ENCODE results near the gene SFTPD. TPM values are rescaled to one million over a fixed set of nuclear protein-coding genes. Genes with fewer than 3 reads are reported as not detected.

SFTPD gene
- polyA plus RNA-seq, 1 of the 3 experiments (the other 2 are of a cell fraction), result 0.03 TPM

- ChIA-PET CTCF (interaction anchor here (0.6 to 1.1 kb wide), 3 partner anchors 14 to 152 kb away, joined by 3 to 4 read pairs (median 3); partner anchors contain the start of gene PLAC9), POLR2A (no interaction called here)
- H2AFZ ChIP-seq (ENCODE audit: low read depth), result no peak overlapping the region
- no peaks in the 10 kb centered on the region for H3K9me2 ChIP-seq
- WGBS (ENCODE audit: low lambda C conversion rate), result 92% methylated on average over 3 of the region's 3 CpGs
- H3K4me3 ChIP-seq (ENCODE audit: low read depth in 2 of 2, low read length in 1 of 2), result no peak overlapping the region
- H3F3A ChIP-seq (replicated peaks; ENCODE audit: insufficient read depth), result no peaks in the 10 kb centered on the region
- DNase-seq, result no peak
- no peaks in the 10 kb centered on the region for H3K36me3 ChIP-seq (replicated peaks in 1 of 2; ENCODE audit: control insufficient read depth in 1 of 2, insufficient read depth in 2 of 2, low read length in 1 of 2)
- H4K20me1 ChIP-seq (ENCODE audit: insufficient read depth), result no peaks in the 10 kb centered on the region
- peaks cover 8% of the 10 kb centered on the region; the same call in 1 of the 2 replicates for H3K27me3 ChIP-seq (ENCODE audit: insufficient read depth)
- no peak overlapping the region for H3K9ac ChIP-seq
- no peak overlapping the region for H3K4me2 ChIP-seq
- H3K4me1 ChIP-seq (ENCODE audit: control insufficient read depth in 1 of 2, insufficient read depth in 2 of 2, low read depth in 1 of 2, low read length in 1 of 2), result no peaks in the 10 kb centered on the region; a peak in 1 of 4 replicates
- TF ChIP-seq ELF1 (IDR thresholded peaks at IDR 0.05) (no peak), MAX (IDR thresholded peaks at IDR 0.05; ENCODE audit: low read depth) (no peak), NRF1 (IDR thresholded peaks at IDR 0.05; ENCODE audit: low read depth, low read length) (no peak), ZBTB33 (IDR thresholded peaks at IDR 0.05; ENCODE audit: borderline replicate concordance, low read depth) (no peak), PBX3 (IDR thresholded peaks at IDR 0.05) (no peak), FOXJ3 (CRISPR knock-in tag; IDR thresholded peaks at IDR 0.05) (no peak), RXRA (IDR thresholded peaks at IDR 0.05; ENCODE audit: borderline replicate concordance, low read depth) (no peak), RCOR1 (IDR thresholded peaks at IDR 0.05; ENCODE audit: low read length) (no peak), EP300 (IDR thresholded peaks at IDR 0.05; ENCODE audit: borderline replicate concordance in 1 of 2, low read depth in 1 of 2, low read length in 1 of 2) (no peak)
- H3K9me3 ChIP-seq, result no peaks in the 10 kb centered on the region
- H3K27ac ChIP-seq (ENCODE audit: low read depth in 2 of 2, low read length in 1 of 2), result no peak overlapping the region
- no peaks in the 10 kb centered on the region for H3K79me2 ChIP-seq (ENCODE audit: insufficient read depth)
Measured at GRCh38 chr10:79980711-79981110, 31.8 kb upstream of the SFTPD start.

GRCh38 chr10:79979976-79980687 is 31.2 kb upstream of the SFTPD start:
- POLR2A ChIA-PET, result no interaction called here
- Histone ChIP-seq H3K9me2 (no peaks in the 10 kb centered on the region), H3K79me2 (ENCODE audit: insufficient read depth) (no peaks in the 10 kb centered on the region), H3K27me3 (ENCODE audit: insufficient read depth) (peaks cover 8% of the 10 kb centered on the region; the same call in 1 of the 2 replicates), H3K4me3 (ENCODE audit: low read depth in 2 of 2, low read length in 1 of 2) (no peak overlapping the region), H3K36me3 (replicated peaks in 1 of 2; ENCODE audit: control insufficient read depth in 1 of 2, insufficient read depth in 2 of 2, low read length in 1 of 2) (no peaks in the 10 kb centered on the region), H3K4me2 (no peak overlapping the region), H2AFZ (ENCODE audit: low read depth) (no peak overlapping the region), H3F3A (replicated peaks; ENCODE audit: insufficient read depth) (no peaks in the 10 kb centered on the region), H3K9me3 (no peaks in the 10 kb centered on the region), H4K20me1 (ENCODE audit: insufficient read depth) (no peaks in the 10 kb centered on the region), H3K4me1 (ENCODE audit: control insufficient read depth in 1 of 2, insufficient read depth in 2 of 2, low read depth in 1 of 2, low read length in 1 of 2) (no peaks in the 10 kb centered on the region; a peak in 1 of 4 replicates), H3K9ac (no peak overlapping the region), H3K27ac (ENCODE audit: low read depth in 2 of 2, low read length in 1 of 2) (no peak overlapping the region)
- no peak for DNase-seq
- CTCF ChIA-PET, result no interaction called here
- TF ChIP-seq CHD2 (IDR thresholded peaks at IDR 0.05; ENCODE audit: low read length, partially characterized antibody) (no peak), FOXJ3 (CRISPR knock-in tag; IDR thresholded peaks at IDR 0.05) (no peak), USF1 (IDR thresholded peaks at IDR 0.05; ENCODE audit: borderline replicate concordance, low read depth) (no peak)
- WGBS (ENCODE audit: low lambda C conversion rate), result 29% methylated on average over 2 of the region's 2 CpGs
